A673 (cell line): ENCODE measurements around the gene KCNQ4.

Experiments
- CTCF ChIP-seq: fragments of 300-800, 200-600 bp; sonication (generic); conservative IDR thresholded peaks from 2 replicates; pipeline ENCODE4 v1.5.1; 2017; ENCODE audit warnings: low read depth, mild to moderate bottlenecking, antibody characterized with exemption, low read length, moderate library complexity, mixed read lengths
- EZH2 ChIP-seq: fragments of 200-600 bp; sonication (generic); IDR thresholded peaks from 2 replicates; pipeline ENCODE4 v1.6.1; 2017; ENCODE audit warnings: borderline replicate concordance, low read depth, mild to moderate bottlenecking, mixed read lengths, antibody characterized with exemption, low read length; ENCODE audit not compliant: poor library complexity, severe bottlenecking

- no peak for TF ChIP-seq CTCF
- no peak for TF ChIP-seq EZH2
Measured at GRCh38 chr1:40739455-40740008, 44.1 kb upstream of the KCNQ4 start.
